ENCODE data around the gene LRRN4. TPM values are rescaled to one million over a fixed set of nuclear protein-coding genes. Genes with fewer than 3 reads are reported as not detected.

The LRRN4 gene
- total RNA-seq, 1 donor from 2014 or later: not detected

DNA sequence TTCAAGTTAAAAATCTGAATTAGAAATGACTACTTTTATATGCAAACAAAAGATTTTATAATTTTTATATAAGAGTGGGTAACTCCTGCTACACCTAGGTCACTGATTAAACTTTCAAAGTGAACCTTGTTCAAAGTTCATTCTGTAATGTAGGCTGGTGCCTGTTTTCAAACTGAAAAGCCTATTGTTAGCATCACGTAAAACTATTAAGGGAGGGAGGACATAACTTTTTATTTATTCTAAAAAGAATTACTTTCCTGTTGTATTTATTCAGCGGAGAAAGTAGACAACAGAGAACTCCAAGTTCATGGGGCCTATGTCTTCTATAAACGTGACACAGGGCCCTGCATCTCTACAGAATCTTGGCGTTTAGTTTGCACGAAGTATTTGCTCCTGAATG lies 41.5 kb upstream of the LRRN4 start:
- TF ChIP-seq, protein P1, sequence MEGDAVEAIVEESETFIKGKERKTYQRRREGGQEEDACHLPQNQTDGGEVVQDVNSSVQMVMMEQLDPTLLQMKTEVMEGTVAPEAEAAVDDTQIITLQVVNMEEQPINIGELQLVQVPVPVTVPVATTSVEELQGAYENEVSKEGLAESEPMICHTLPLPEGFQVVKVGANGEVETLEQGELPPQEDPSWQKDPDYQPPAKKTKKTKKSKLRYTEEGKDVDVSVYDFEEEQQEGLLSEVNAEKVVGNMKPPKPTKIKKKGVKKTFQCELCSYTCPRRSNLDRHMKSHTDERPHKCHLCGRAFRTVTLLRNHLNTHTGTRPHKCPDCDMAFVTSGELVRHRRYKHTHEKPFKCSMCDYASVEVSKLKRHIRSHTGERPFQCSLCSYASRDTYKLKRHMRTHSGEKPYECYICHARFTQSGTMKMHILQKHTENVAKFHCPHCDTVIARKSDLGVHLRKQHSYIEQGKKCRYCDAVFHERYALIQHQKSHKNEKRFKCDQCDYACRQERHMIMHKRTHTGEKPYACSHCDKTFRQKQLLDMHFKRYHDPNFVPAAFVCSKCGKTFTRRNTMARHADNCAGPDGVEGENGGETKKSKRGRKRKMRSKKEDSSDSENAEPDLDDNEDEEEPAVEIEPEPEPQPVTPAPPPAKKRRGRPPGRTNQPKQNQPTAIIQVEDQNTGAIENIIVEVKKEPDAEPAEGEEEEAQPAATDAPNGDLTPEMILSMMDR (IDR thresholded peaks at IDR 0.05): no peak
- no peaks in the 10 kb centered on the region for H3K9me3 Mint-ChIP-seq (ENCODE audit: unreplicated experiment)
- no peaks in the 10 kb centered on the region for H3K4me1 Mint-ChIP-seq (ENCODE audit: unreplicated experiment)
- H3K27me3 Mint-ChIP-seq (ENCODE audit: unreplicated experiment): peaks cover 2% of the 10 kb centered on the region
- no peaks in the 10 kb centered on the region for H3K36me3 Mint-ChIP-seq (ENCODE audit: unreplicated experiment)
- H3K27ac Mint-ChIP-seq (ENCODE audit: unreplicated experiment): no peak overlapping the region
- no peak for DNase-seq (ENCODE audit: extremely low spot score, unreplicated experiment)
- H3K4me3 Mint-ChIP-seq (ENCODE audit: unreplicated experiment): no peak overlapping the region

DNA sequence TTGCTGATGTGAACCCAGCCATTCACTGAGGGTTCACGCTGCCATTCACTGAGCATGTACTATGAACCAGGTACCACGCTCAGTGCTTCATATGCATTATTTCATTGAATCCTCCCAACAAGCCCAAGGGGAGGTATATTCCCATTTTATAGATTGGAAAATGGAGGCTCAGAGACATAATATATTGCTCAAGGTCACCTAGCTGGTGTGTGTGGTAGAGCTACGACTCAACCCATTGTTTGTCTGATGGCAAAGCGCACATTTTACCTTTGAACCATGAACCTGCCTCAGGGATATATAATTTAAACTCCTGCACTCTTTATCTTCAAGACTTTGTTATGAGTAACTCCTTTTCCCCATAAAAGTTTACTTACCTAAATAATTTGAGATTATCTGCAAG lies 40.7 kb upstream of the LRRN4 start:
- H3K36me3 Mint-ChIP-seq (ENCODE audit: unreplicated experiment): no peaks in the 10 kb centered on the region
- H3K27me3 Mint-ChIP-seq (ENCODE audit: unreplicated experiment): peaks cover 5% of the 10 kb centered on the region
- TF ChIP-seq, protein P1 (IDR thresholded peaks at IDR 0.05): no peak
- no peak overlapping the region for H3K27ac Mint-ChIP-seq (ENCODE audit: unreplicated experiment)
- DNase-seq (ENCODE audit: extremely low spot score, unreplicated experiment): no peak
- no peaks in the 10 kb centered on the region for H3K4me1 Mint-ChIP-seq (ENCODE audit: unreplicated experiment)
- H3K4me3 Mint-ChIP-seq (ENCODE audit: unreplicated experiment): no peak overlapping the region
- no peaks in the 10 kb centered on the region for H3K9me3 Mint-ChIP-seq (ENCODE audit: unreplicated experiment)

DNA sequence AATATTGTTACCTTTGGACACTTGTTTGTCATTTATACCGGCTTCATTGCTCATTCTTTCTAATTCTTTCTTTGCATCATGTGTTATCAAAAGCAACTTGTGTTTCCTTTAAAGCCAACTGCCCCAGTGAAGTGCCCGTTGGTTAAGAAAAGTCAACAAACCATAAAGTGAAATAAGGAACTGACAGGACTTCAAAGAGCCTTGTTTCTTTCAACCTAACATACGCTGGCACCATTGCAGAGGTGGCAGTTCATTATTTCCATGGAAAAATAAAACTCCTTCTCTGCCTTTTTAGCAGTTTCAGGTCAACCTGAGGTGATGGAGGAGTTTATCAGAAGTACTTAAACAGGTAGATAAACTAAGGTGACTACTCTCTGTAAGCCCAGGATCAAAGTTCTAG lies 40.2 kb upstream of the LRRN4 start:
- Mint-ChIP-seq H3K4me3 (ENCODE audit: unreplicated experiment) (no peak overlapping the region), H3K9me3 (ENCODE audit: unreplicated experiment) (no peaks in the 10 kb centered on the region), H3K36me3 (ENCODE audit: unreplicated experiment) (no peaks in the 10 kb centered on the region), H3K27me3 (ENCODE audit: unreplicated experiment) (peaks cover 5% of the 10 kb centered on the region), H3K4me1 (ENCODE audit: unreplicated experiment) (no peaks in the 10 kb centered on the region), H3K27ac (ENCODE audit: unreplicated experiment) (no peak overlapping the region)
- DNase-seq (ENCODE audit: extremely low spot score, unreplicated experiment): no peak
- TF ChIP-seq, protein P1 (IDR thresholded peaks at IDR 0.05): no peak

DNA sequence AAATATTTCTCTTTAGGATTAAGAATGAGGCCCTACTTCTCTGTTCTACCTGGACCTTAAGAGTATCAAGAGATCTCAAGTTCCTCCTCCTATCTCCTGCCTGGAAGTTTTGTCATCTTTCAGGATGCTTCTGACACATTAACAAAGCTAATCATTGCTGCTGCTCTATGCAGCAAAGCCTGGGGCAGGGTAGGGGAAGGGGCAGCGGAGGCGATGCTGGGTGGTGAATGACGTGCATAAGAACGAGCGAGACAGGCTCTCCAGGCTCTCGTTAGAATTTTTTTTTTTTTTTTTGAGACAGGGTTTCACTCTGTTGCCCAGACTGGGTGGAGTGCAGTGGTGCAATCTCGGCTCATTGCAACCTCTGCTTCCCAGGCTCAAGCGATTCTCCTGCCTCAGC lies 37.8 kb upstream of the LRRN4 start:
- H3K4me1 Mint-ChIP-seq (ENCODE audit: unreplicated experiment): no peaks in the 10 kb centered on the region
- H3K36me3 Mint-ChIP-seq (ENCODE audit: unreplicated experiment): no peaks in the 10 kb centered on the region
- no peak overlapping the region for H3K27ac Mint-ChIP-seq (ENCODE audit: unreplicated experiment)
- H3K27me3 Mint-ChIP-seq (ENCODE audit: unreplicated experiment): peaks cover 5% of the 10 kb centered on the region
- no peak overlapping the region for H3K4me3 Mint-ChIP-seq (ENCODE audit: unreplicated experiment)
- TF ChIP-seq, protein P1 (IDR thresholded peaks at IDR 0.05): no peak
- DNase-seq (ENCODE audit: extremely low spot score, unreplicated experiment): no peak
- no peaks in the 10 kb centered on the region for H3K9me3 Mint-ChIP-seq (ENCODE audit: unreplicated experiment)

DNA sequence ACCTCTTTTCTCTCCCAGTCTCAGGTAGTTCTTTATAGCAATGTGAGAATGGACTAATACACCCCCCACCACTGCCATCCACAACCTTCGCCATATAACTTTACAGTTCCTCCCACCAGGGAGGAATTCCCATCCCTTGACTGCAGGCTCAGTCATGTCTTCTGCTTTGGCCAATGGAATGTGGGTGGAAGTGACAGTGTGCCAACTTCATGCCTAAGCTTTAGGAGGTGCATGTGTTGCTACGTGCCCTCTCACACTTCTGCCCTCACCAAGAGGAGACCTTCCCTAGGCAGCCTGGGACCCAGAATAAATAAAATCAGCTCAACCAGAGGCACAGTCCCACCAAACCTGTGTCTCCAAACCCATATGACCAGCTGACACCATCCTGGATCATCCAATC lies 33.0 kb upstream of the LRRN4 start:
- H3K4me3 Mint-ChIP-seq (ENCODE audit: unreplicated experiment): no peak overlapping the region
- TF ChIP-seq, protein P1 (IDR thresholded peaks at IDR 0.05): no peak
- no peaks in the 10 kb centered on the region for H3K9me3 Mint-ChIP-seq (ENCODE audit: unreplicated experiment)
- H3K36me3 Mint-ChIP-seq (ENCODE audit: unreplicated experiment): no peaks in the 10 kb centered on the region
- DNase-seq (ENCODE audit: extremely low spot score, unreplicated experiment): no peak
- no peak overlapping the region for H3K27ac Mint-ChIP-seq (ENCODE audit: unreplicated experiment)
- H3K4me1 Mint-ChIP-seq (ENCODE audit: unreplicated experiment): no peaks in the 10 kb centered on the region
- H3K27me3 Mint-ChIP-seq (ENCODE audit: unreplicated experiment): peaks cover 7% of the 10 kb centered on the region
